ENCODE data around the gene TRAF3IP1. TPM values are rescaled to one million over a fixed set of nuclear protein-coding genes. Genes with fewer than 3 reads are reported as not detected.

TRAF3IP1 gene
- total and polyA plus RNA-seq, 4 donors, result 4.0 to 9.1 (median 4.6) TPM

DNA sequence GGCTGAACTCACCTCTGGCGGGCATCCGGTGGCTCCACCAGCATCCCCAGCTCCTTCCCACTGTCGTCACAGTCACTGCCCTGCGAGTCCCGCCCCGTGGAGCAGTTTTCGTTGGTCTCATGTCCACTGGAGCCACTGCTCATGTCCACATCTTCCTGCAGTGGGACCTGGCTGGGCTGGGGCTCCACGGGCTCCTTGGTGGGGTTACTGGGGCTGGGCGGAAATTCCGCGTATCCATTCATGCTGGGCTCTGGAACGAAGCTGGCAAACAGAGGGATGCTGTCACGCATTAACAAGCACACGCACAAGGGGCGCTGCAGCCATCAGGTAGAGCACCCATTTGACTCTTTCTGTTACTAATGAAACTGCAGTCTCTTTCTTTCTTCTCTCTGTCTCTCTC, 42.6 kb upstream of the TRAF3IP1 start:
- H3K4me1 ChIP-seq (ENCODE audit: control insufficient read depth in 4 of 4, insufficient read depth in 4 of 4, low read length in 3 of 4), result peaks cover 8 to 32% (median 19%) of the 10 kb centered on the region in 4 donors
- H3K27ac ChIP-seq (ENCODE audit: low read depth in 1 of 2, low read length in 2 of 2), result no peak overlapping the region
- H3K9ac ChIP-seq (ENCODE audit: low read depth in 1 of 2, low read length in 2 of 2), result no peak overlapping the region
- H3K4me3 ChIP-seq (ENCODE audit: low read depth in 1 of 3, low read length in 3 of 3), result no peak overlapping the region
- WGBS, result 95% methylated on average over 15 of the region's 15 CpGs
- peaks cover 0 to 29% (median 24%) of the 10 kb centered on the region in 4 donors for H3K36me3 ChIP-seq (ENCODE audit: control insufficient read depth in 4 of 4, insufficient read depth in 3 of 4, low read depth in 1 of 4, low read length in 3 of 4)
- no peak for DNase-seq (ENCODE audit: low spot score)
- H3K9me3 ChIP-seq (ENCODE audit: control insufficient read depth in 4 of 4, low read length in 3 of 4), result no peaks in the 10 kb centered on the region
- TF ChIP-seq GABPA (IDR thresholded peaks at IDR 0.05 in 1 of 2, conservative IDR thresholded peaks at IDR 0.05 in 1 of 2) (no peak), CTCF (IDR thresholded peaks at IDR 0.05; ENCODE audit: low read depth, low read length, missing input control) (no peak), SP1 (IDR thresholded peaks at IDR 0.05) (no peak), FOXA2 (IDR thresholded peaks at IDR 0.05) (no peak)
- H3K27me3 ChIP-seq (ENCODE audit: control insufficient read depth in 4 of 4, insufficient read depth in 4 of 4, low read length in 3 of 4), result no peaks in the 10 kb centered on the region

- Histone ChIP-seq H3K36me3 (ENCODE audit: control insufficient read depth in 4 of 4, insufficient read depth in 3 of 4, low read depth in 1 of 4, low read length in 3 of 4) (peaks cover 0 to 24% (median 19%) of the 10 kb centered on the region in 4 donors), H3K9me3 (ENCODE audit: control insufficient read depth in 4 of 4, low read length in 3 of 4) (no peaks in the 10 kb centered on the region), H3K27me3 (ENCODE audit: control insufficient read depth in 4 of 4, insufficient read depth in 4 of 4, low read length in 3 of 4) (no peaks in the 10 kb centered on the region), H3K4me1 (ENCODE audit: control insufficient read depth in 4 of 4, insufficient read depth in 4 of 4, low read length in 3 of 4) (peaks cover 11 to 38% (median 25%) of the 10 kb centered on the region in 4 donors), H3K4me3 (ENCODE audit: low read depth in 1 of 3, low read length in 3 of 3) (no peak overlapping the region), H3K9ac (ENCODE audit: low read depth in 1 of 2, low read length in 2 of 2) (no peak overlapping the region), H3K27ac (ENCODE audit: low read depth in 1 of 2, low read length in 2 of 2) (no peak overlapping the region)
- no peak for DNase-seq (ENCODE audit: low spot score)
- no peak for TF ChIP-seq HNF4A (conservative IDR thresholded peaks at IDR 0.05)
- no peak for TF ChIP-seq FOXA2 (IDR thresholded peaks at IDR 0.05)
- no peak for TF ChIP-seq GABPA (IDR thresholded peaks at IDR 0.05 in 1 of 2, conservative IDR thresholded peaks at IDR 0.05 in 1 of 2)
- no peak for TF ChIP-seq RAD21 (IDR thresholded peaks at IDR 0.05)
- no peak for TF ChIP-seq MAX (IDR thresholded peaks at IDR 0.05)
- TF ChIP-seq HNF4G (IDR thresholded peaks at IDR 0.05), result no peak
- TF ChIP-seq YY1 (IDR thresholded peaks at IDR 0.05), result no peak
- no peak for TF ChIP-seq TAF1 (conservative IDR thresholded peaks at IDR 0.05)
- TF ChIP-seq JUND (IDR thresholded peaks at IDR 0.05), result no peak
- no peak for TF ChIP-seq NR2F2 (IDR thresholded peaks at IDR 0.05)
- WGBS, result 65% methylated on average over 9 of the region's 9 CpGs
Observed at GRCh38 chr2:238278626-238279323, 41.5 kb upstream of the TRAF3IP1 start.

GRCh38 chr2:238279324-238279682, 41.0 kb upstream of the TRAF3IP1 start:
- Histone ChIP-seq H3K9ac (ENCODE audit: low read depth in 1 of 2, low read length in 2 of 2) (no peak overlapping the region), H3K27ac (ENCODE audit: low read depth in 1 of 2, low read length in 2 of 2) (no peak overlapping the region), H3K9me3 (ENCODE audit: control insufficient read depth in 4 of 4, low read length in 3 of 4) (no peaks in the 10 kb centered on the region), H3K4me3 (ENCODE audit: low read depth in 1 of 3, low read length in 3 of 3) (no peak overlapping the region), H3K4me1 (ENCODE audit: control insufficient read depth in 4 of 4, insufficient read depth in 4 of 4, low read length in 3 of 4) (peaks cover 14 to 38% (median 24%) of the 10 kb centered on the region in 4 donors), H3K27me3 (ENCODE audit: control insufficient read depth in 4 of 4, insufficient read depth in 4 of 4, low read length in 3 of 4) (no peaks in the 10 kb centered on the region), H3K36me3 (ENCODE audit: control insufficient read depth in 4 of 4, insufficient read depth in 3 of 4, low read depth in 1 of 4, low read length in 3 of 4) (peaks cover 0 to 24% (median 17%) of the 10 kb centered on the region in 4 donors)
- no peak for DNase-seq (ENCODE audit: low spot score)
- 87% methylated on average over 6 of the region's 6 CpGs for WGBS
- no peak for TF ChIP-seq YY1 (IDR thresholded peaks at IDR 0.05)
- TF ChIP-seq RAD21 (IDR thresholded peaks at IDR 0.05), result no peak
- TF ChIP-seq HNF4A (conservative IDR thresholded peaks at IDR 0.05), result no peak
- TF ChIP-seq TAF1 (conservative IDR thresholded peaks at IDR 0.05), result no peak
- TF ChIP-seq ATF3 (IDR thresholded peaks at IDR 0.05), result no peak
- TF ChIP-seq HNF4G (IDR thresholded peaks at IDR 0.05), result no peak
- no peak for TF ChIP-seq RXRA (IDR thresholded peaks at IDR 0.05)
- no peak for TF ChIP-seq SP1 (IDR thresholded peaks at IDR 0.05)
- TF ChIP-seq EGR1 (IDR thresholded peaks at IDR 0.05; ENCODE audit: low read depth in 2 of 2), result no peak
- TF ChIP-seq CTCF (IDR thresholded peaks at IDR 0.05; ENCODE audit: low read depth, low read length, missing input control), result no peak
- no peak for TF ChIP-seq FOXA2 (IDR thresholded peaks at IDR 0.05)
- no peak for TF ChIP-seq JUND (IDR thresholded peaks at IDR 0.05)
- no peak for TF ChIP-seq NR2F2 (IDR thresholded peaks at IDR 0.05)
- TF ChIP-seq REST (IDR thresholded peaks at IDR 0.05), result no peak
- TF ChIP-seq FOXA1 (IDR thresholded peaks at IDR 0.05), result no peak

Measured in liver (tissue), 9 donors.